HG02943 (cell line): ENCODE results near the gene ARRDC1.
"Not testable (repeated sequence)": the region's sequence is repeated elsewhere in the genome, so short reads cannot be mapped to it uniquely, and the experiment has no call there.

Experiments
- ATAC-seq: cut with Tn5 transposase; IDR thresholded peaks from one replicate; pipeline ENCODE4 v1.9.1; 2021; ENCODE audit warnings: mild to moderate bottlenecking, low read depth, moderate library complexity; ENCODE audit not compliant: unreplicated experiment

The ARRDC1 gene

GRCh38 chr9:137605121-137606004, at the start of gene ARRDC1:
ARRDC1 (plus strand) TSS chr9:137605686; CDS start chr9:137605718, 32 bp downstream.
- ATAC-seq, result peak; percentile 63

DNA sequence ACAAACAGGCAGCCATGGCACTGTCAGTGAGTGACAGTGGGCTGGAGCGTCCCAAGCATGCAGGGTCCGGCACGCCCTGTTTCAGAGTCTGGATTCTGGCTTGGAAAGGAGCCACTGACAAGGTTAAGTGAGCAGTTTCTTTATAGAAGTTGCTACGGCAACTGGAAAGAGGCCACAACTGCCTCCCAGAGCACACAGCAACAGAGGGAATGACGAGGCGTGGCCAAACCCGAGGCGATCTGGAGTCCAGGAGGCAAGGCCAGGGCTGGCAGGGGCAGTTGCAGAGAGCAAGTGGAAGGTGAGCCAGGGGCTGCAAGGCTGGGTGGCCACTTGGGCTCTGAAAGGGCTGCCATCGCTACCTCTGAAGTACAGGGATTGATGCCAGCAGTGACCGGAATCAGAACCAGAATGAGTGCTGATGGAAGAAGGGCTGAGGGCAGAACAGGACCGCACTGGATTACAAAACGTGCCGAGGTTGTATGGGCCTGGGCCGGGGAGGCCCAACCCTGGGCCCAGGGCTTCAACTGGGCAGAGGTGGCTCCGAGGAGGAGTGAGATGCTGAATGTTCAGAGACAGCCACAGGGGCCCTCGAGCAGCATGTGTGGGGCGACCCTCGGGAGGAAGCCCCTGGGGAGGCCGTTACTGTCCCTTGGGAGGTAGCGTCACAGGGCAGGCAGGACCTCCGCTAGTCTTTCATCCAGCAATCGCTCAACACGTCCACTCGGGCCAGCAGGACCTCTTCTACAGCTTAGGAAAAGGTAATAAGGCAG, 49.2 kb upstream of the ARRDC1 start:
- ATAC-seq, result no peak

DNA sequence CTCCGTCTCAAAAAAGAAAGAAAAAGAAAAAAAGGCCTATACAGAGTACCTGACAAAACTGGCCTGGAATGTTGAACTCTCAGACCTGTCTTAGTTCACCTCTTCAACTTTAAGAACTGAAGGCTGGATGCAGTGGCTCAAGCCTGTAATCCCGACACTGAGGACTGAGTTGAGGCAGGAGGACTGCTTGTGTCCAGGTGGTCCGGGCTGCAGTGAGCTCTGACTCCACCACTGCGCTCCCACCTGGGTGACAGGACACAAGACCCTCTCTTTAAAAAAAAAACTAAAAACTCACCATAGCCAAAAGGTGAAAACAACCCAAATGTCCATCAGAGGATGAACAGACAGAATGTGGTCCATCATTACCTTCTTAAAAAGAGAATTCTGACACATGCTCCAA, 47.4 kb upstream of the ARRDC1 start:
- no peak for ATAC-seq

GRCh38 chr9:137564134-137564533, 41.4 kb upstream of the ARRDC1 start:
- ATAC-seq, result no peak

DNA sequence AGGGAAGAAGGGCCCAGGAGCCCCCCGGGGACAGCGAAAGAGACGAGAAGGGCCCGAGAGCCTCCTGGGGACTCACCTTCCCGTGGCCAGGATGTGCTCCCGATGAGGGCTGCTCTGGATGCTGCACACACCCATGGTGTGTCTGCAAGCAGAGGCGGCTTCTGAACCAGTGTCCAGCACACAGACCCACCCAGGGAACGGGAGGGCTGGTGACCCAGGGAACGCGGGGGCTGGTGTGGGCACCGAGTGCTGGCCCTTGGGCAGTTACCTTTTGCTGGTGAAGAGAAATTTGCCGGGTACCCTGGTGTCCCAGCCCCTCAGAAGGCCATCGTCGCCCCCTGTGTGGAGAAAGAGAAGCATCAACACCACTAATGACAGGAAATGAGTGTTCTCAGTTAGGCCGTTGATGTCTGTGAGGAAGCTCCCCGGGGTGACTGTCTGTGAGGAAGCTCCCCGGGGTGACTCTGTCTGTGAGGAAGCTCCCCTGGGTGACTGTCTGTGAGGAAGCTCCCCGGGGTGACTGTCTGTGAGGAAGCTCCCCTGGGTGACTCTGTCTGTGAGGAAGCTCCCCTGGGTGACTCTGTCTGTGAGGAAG, 40.6 kb upstream of the ARRDC1 start:
- no peak for ATAC-seq

DNA sequence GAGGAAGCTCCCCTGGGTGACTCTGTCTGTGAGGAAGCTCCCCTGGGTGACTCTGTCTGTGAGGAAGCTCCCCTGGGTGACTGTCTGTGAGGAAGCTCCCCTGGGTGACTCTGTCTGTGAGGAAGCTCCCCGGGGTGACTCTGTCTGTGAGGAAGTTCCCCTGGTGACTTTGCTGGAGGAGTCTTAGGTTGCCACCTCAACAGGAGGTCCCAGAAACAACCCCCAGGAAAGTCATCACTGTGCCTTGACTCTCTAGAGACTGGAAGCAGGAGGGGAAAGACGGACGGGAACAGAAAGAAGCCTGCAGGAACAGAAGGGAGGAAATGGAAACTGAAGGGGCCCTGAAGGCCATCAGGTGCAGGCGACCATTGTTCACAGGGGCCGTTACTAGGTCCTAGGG, 37.0 kb upstream of the ARRDC1 start:
- not testable (repeated sequence) for ATAC-seq

- no peak for ATAC-seq
These were observed 35.8 kb upstream of the ARRDC1 start for GRCh38 chr9:137569609-137570203.

DNA sequence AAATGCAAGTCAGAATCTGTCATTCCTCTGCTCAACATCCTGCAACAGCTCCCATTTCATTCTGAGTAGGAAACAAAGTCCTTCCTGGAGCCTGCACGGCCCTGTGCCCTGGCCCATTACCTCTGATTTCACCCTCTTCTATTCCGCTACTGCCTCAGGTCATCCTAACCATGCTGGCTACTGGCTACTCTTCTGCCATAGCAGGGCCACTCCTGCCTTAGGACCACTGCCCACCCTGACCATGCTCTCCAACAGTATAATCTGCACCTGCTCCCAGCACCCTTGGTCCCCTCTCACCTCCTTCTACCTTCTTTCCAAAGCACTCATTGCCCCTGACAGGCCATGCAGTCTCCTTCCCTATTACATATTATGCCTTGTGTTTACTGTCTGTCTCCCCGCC, 34.9 kb upstream of the ARRDC1 start:
- no peak for ATAC-seq

GRCh38 chr9:137574192-137574591, 31.3 kb upstream of the ARRDC1 start:
- no peak for ATAC-seq

GRCh38 chr9:137575364-137575715, 30.1 kb upstream of the ARRDC1 start:
- no peak for ATAC-seq

GRCh38 chr9:137575716-137576411, 29.6 kb upstream of the ARRDC1 start:
- ATAC-seq, result no peak

GRCh38 chr9:137578518-137579258, 26.8 kb upstream of the ARRDC1 start, which contains the start of gene DPH7:
DPH7 (minus strand) TSS chr9:137578925; CDS start chr9:137578777, 148 bp downstream.
- ATAC-seq, result peak; percentile 77

GRCh38 chr9:137579259-137579604, 26.3 kb upstream of the ARRDC1 start:
- ATAC-seq, result no peak

DNA sequence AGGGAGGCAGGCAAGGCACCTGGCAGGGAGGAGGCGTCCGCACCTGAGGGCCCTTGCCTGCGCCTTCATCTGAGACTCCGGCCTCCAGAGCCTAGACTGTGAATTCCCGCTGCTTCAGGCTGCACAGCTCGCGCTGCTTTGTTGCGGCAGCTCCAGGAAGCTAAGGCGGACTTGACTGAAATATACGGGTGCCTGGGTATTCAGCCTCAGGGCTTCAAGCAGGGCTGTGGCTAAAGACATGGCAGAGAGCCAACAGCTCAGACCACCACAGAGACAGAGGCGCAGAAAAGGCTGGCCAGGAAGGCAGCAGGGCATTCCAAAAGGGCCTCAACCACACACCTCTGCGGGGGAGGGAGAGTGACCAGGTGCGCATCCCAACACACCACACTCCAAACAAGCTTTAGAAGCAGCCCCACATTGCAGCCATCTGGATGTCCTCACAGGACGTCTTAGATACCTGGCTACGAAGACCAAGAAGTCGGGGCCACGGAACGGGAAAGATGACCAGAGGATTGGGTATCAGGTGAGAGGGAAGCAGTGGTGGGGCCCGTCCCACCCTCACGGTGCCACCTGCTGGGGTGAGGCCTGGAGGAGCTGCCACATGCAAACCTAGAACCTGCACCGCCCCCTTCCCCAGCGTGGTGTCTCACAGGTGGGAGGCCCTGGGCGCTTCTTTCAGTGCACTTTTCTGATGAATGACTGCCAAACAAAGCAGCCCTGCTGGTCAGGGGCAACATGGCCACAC, 25.1 kb upstream of the ARRDC1 start:
- ATAC-seq, result no peak

- ATAC-seq, result no peak
These were observed 24.5 kb upstream of the ARRDC1 start for GRCh38 chr9:137580954-137581322.

GRCh38 chr9:137581361-137582285, 23.9 kb upstream of the ARRDC1 start:
- ATAC-seq, result no peak

- no peak for ATAC-seq
These were observed 23.1 kb upstream of the ARRDC1 start for GRCh38 chr9:137582286-137582860.

DNA sequence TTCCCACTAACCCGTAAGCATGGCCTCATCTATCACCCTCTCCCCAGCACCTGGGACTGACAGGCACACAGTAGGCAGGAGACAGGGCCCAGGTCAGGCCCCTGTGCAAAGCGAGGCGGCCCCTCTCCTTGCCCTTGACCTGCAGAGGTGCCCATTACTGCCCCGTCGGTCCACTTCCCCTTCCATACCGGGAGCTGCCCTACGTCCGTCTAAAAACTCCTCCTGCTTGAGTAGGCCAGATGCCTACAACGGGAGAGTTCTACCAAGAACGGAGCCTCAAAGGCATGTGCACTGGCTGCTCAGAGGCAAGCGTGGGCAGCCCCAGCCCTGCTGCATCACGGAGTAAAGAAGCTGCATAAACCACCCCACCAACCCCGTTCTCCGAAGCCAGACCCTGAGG, 22.1 kb upstream of the ARRDC1 start:
- ATAC-seq, result no peak
